Brain microvascular endothelial cell (primary cell): Measurements from ENCODE around the gene CD226.
"Not testable (repeated sequence)": the region's sequence is repeated elsewhere in the genome, so short reads cannot be mapped to it uniquely, and the experiment has no call there.

Source experiments
- DNase-seq: peaks from one replicate; pipeline ENCODE4 v3.0.0-alpha.2; 2020
- H3K27ac ChIP-seq: fragments of 250-450 bp; sonication (Bioruptor Pico); 2 replicates; pipeline ENCODE4 v1.5.1; 2020; ENCODE audit warnings: mild to moderate bottlenecking, moderate library complexity
- H3K27me3 ChIP-seq: fragments of 250-450 bp; sonication (Bioruptor Pico); replicated peaks from 2 replicates; pipeline ENCODE4 v1.5.1; 2020; ENCODE audit warnings: mild to moderate bottlenecking
- H3K36me3 ChIP-seq: fragments of 250-450 bp; sonication (Bioruptor Pico); replicated peaks from 2 replicates; pipeline ENCODE4 v1.5.1; 2020; ENCODE audit warnings: mild to moderate bottlenecking
- H3K4me3 ChIP-seq: 2 replicates; pipeline ENCODE4 v1.5.1; 2011; ENCODE audit warnings: low read depth, mild to moderate bottlenecking, control low read depth, low read length, moderate library complexity
- CTCF ChIP-seq: IDR thresholded peaks from 2 replicates; pipeline ENCODE4 v1.5.1; 2011; ENCODE audit warnings: low read depth, mild to moderate bottlenecking, moderate library complexity, low read length, control low read depth, inconsistent platforms; ENCODE audit errors: missing control alignments
- in situ Hi-C: cut with HindIII; loops from 2 replicates; pipeline ENCODE4 v1.10.0; 2017; ENCODE audit warnings: low sequenced_read_pairs, low pct_ligation_motif_present

Gene CD226

GRCh38 chr18:69946608-69947155 is 991 bp downstream of the CD226 start:
- no peak overlapping the region for H3K27ac ChIP-seq
- no peak for TF ChIP-seq CTCF
- no peaks in the 10 kb centered on the region for H3K27me3 ChIP-seq
- H3K4me3 ChIP-seq: no peak overlapping the region
- H3K36me3 ChIP-seq: no peaks in the 10 kb centered on the region
- in situ Hi-C loops: no loop called here
- DNase-seq: no peak

- in situ Hi-C loops: no loop called here
- no peaks in the 10 kb centered on the region for H3K36me3 ChIP-seq
- H3K4me3 ChIP-seq: no peak overlapping the region
- no peak overlapping the region for H3K27ac ChIP-seq
- DNase-seq: no peak
- H3K27me3 ChIP-seq: no peaks in the 10 kb centered on the region
- TF ChIP-seq CTCF: no peak
These were observed 2.2 kb downstream of the CD226 start for GRCh38 chr18:69945220-69946114.

- no peak for DNase-seq
- no peak overlapping the region for H3K4me3 ChIP-seq
- H3K27ac ChIP-seq: no peak overlapping the region
- in situ Hi-C loops: no loop called here
- TF ChIP-seq CTCF: no peak
- no peaks in the 10 kb centered on the region for H3K36me3 ChIP-seq
- H3K27me3 ChIP-seq: no peaks in the 10 kb centered on the region
These were observed 3.2 kb downstream of the CD226 start for GRCh38 chr18:69944436-69944835.

GRCh38 chr18:69943021-69943420 is 4.7 kb downstream of the CD226 start:
- no peak overlapping the region for H3K4me3 ChIP-seq
- H3K27ac ChIP-seq: no peak overlapping the region
- in situ Hi-C loops: no loop called here
- no peaks in the 10 kb centered on the region for H3K27me3 ChIP-seq
- peak; percentile 57 for TF ChIP-seq CTCF
- no peaks in the 10 kb centered on the region for H3K36me3 ChIP-seq
- no peak for DNase-seq

- DNase-seq: no peak
- no peak for TF ChIP-seq CTCF
- in situ Hi-C loops: no loop called here
- no peaks in the 10 kb centered on the region for H3K36me3 ChIP-seq
- no peaks in the 10 kb centered on the region for H3K27me3 ChIP-seq
- no peak overlapping the region for H3K27ac ChIP-seq
- H3K4me3 ChIP-seq: no peak overlapping the region
These were observed 6.5 kb downstream of the CD226 start for GRCh38 chr18:69941183-69941582.

GRCh38 chr18:69939812-69940211 is 7.9 kb downstream of the CD226 start:
- H3K36me3 ChIP-seq, in situ Hi-C loops, H3K27ac ChIP-seq: not testable (repeated sequence)

More at GRCh38 chr18:69939812-69940211, 7.9 kb downstream of the CD226 start:
- H3K27me3 ChIP-seq, H3K4me3 ChIP-seq, DNase-seq: not testable (repeated sequence)
